Hepatocyte (in vitro differentiated cells): ENCODE measurements around the gene VPS45. TPM values are rescaled to one million over a fixed set of nuclear protein-coding genes. Genes with fewer than 3 reads are reported as not detected.

Experiments
- DNase-seq: peaks from one replicate; pipeline ENCODE4 v3.0.0-alpha.2; 2016; ENCODE audit warnings: low spot score
- H2AFZ ChIP-seq: fragments of 200-600 bp; sonication (generic); 2 replicates; pipeline ENCODE4 v1.6.0; 2016; ENCODE audit warnings: antibody characterized with exemption, mild to moderate bottlenecking
- H3K27ac ChIP-seq: fragments of 200-600 bp; sonication (generic); 2 replicates; pipeline ENCODE4 v1.5.1; 2016; ENCODE audit warnings: mild to moderate bottlenecking
- H3K27me3 ChIP-seq: fragments of 200-600 bp; sonication (generic); 2 replicates; pipeline ENCODE4 v1.6.1; 2016
- H3K36me3 ChIP-seq: fragments of 200-600 bp; sonication (generic); replicated peaks from 2 replicates; pipeline ENCODE4 v1.5.1; 2016; ENCODE audit warnings: low read depth; ENCODE audit not compliant: insufficient read depth
- H3K4me1 ChIP-seq: fragments of 200-600 bp; sonication (generic); 2 replicates; pipeline ENCODE4 v1.5.1; 2016; ENCODE audit warnings: mild to moderate bottlenecking, moderate library complexity; ENCODE audit not compliant: insufficient read depth
- H3K4me2 ChIP-seq: fragments of 200-600 bp; sonication (generic); 2 replicates; pipeline ENCODE4 v1.6.0; 2016
- H3K4me3 ChIP-seq: fragments of 200-600 bp; sonication (generic); 2 replicates; pipeline ENCODE4 v1.5.1; 2016; ENCODE audit warnings: mild to moderate bottlenecking
- H3K79me2 ChIP-seq: fragments of 200-600 bp; sonication (generic); 2 replicates; pipeline ENCODE4 v1.6.0; 2017; ENCODE audit warnings: mild to moderate bottlenecking
- H3K9me2 ChIP-seq: fragments of 200-600 bp; sonication (generic); replicated peaks from 2 replicates; pipeline ENCODE4 v1.6.0; 2017; ENCODE audit warnings: mild to moderate bottlenecking; ENCODE audit not compliant: insufficient read depth
- H3K9me3 ChIP-seq: fragments of 200-600 bp; sonication (generic); 2 replicates; pipeline ENCODE4 v1.5.1; 2016; ENCODE audit warnings: low read depth, mild to moderate bottlenecking
- H4K20me1 ChIP-seq: fragments of 200-600 bp; sonication (generic); 2 replicates; pipeline ENCODE4 v1.6.0; 2016; ENCODE audit warnings: mild to moderate bottlenecking; ENCODE audit not compliant: insufficient read depth, poor library complexity, severe bottlenecking
- CTCF ChIP-seq: fragments of 200-600 bp; sonication (generic); IDR thresholded peaks from 2 replicates; pipeline ENCODE4 v1.5.1; 2016; ENCODE audit warnings: antibody characterized with exemption, mild to moderate bottlenecking; ENCODE audit not compliant: poor library complexity
- EZH2 ChIP-seq: fragments of 200-600 bp; sonication (generic); IDR thresholded peaks from 2 replicates; pipeline ENCODE4 v1.6.1; 2016; ENCODE audit warnings: antibody characterized with exemption, mild to moderate bottlenecking, borderline replicate concordance
- EZH2phosphoT487 ChIP-seq: fragments of 200-600 bp; sonication (generic); IDR thresholded peaks from one replicate; pipeline ENCODE4 v1.6.1; 2018; ENCODE audit warnings: antibody characterized with exemption, mild to moderate bottlenecking, low read depth, moderate library complexity; ENCODE audit not compliant: unreplicated experiment, severe bottlenecking
- WGBS: methylation state at CpG from one replicate; pipeline ENCODE4 v1.1.6; 2016; ENCODE audit warnings: low lambda C conversion rate; ENCODE audit errors: missing lambda C conversion rate; 5-methylcytosine and 5-hydroxymethylcytosine counted together
- polyA plus RNA-seq: library from polyadenylated mRNA; unstranded; fragments of >200 nt; fragmentation: Nextera tagmentation; extraction: Ambion mirVana; gene quantifications from 2 replicates; pipeline ENCODE4 v1.2.1, GENCODE V29; 2016
- total RNA-seq: library from RNA; depleted of rRNA; stranded (reverse); fragments of >200 nt; gene quantifications from 2 replicates; pipeline ENCODE4 v1.2.3, GENCODE V29; 2014

Gene VPS45
- total and polyA plus RNA-seq, 2 experiments from 2014 or later = 23.8 to 37.1 TPM

GRCh38 chr1:150061632-150062101, 5.9 kb upstream of the VPS45 start:
- Histone ChIP-seq H3K4me1 (peaks cover 4% of the 10 kb centered on the region), H3K9me2 (no peaks in the 10 kb centered on the region), H3K4me2 (no peak overlapping the region), H3K79me2 (peaks cover 19% of the 10 kb centered on the region), H3K4me3 (no peak overlapping the region), H4K20me1 (no peaks in the 10 kb centered on the region), H3K9me3 (no peaks in the 10 kb centered on the region), H2AFZ (no peak overlapping the region), H3K27me3 (no peaks in the 10 kb centered on the region), H3K36me3 (no peaks in the 10 kb centered on the region), H3K27ac (no peak overlapping the region)
- WGBS = 77% methylated on average over 3 of the region's 3 CpGs
- TF ChIP-seq EZH2 = no peak
- no peak for TF ChIP-seq CTCF
- no peak for TF ChIP-seq EZH2phosphoT487
- peak; percentile 9 for DNase-seq

- H3K9me3 ChIP-seq = no peaks in the 10 kb centered on the region
- H3K27ac ChIP-seq = no peak overlapping the region
- H2AFZ ChIP-seq = no peak overlapping the region
- H3K4me1 ChIP-seq = peaks cover 4% of the 10 kb centered on the region
- no peak overlapping the region for H3K4me2 ChIP-seq
- H3K4me3 ChIP-seq = no peak overlapping the region
- H3K9me2 ChIP-seq = no peaks in the 10 kb centered on the region
- H3K79me2 ChIP-seq = peaks cover 19% of the 10 kb centered on the region
- TF ChIP-seq EZH2 = no peak
- TF ChIP-seq EZH2phosphoT487 = no peak
- no peak for TF ChIP-seq CTCF
- no peaks in the 10 kb centered on the region for H3K36me3 ChIP-seq
- DNase-seq = no peak
- 93% methylated on average over 4 of the region's 4 CpGs for WGBS
- no peaks in the 10 kb centered on the region for H4K20me1 ChIP-seq
- H3K27me3 ChIP-seq = no peaks in the 10 kb centered on the region
Observed at GRCh38 chr1:150062113-150062512, 5.5 kb upstream of the VPS45 start.

GRCh38 chr1:150065184-150065871, 2.2 kb upstream of the VPS45 start:
- Histone ChIP-seq H3K79me2 (peaks cover 31% of the 10 kb centered on the region), H3K4me2 (peak overlapping the region; percentile 77), H3K27me3 (no peaks in the 10 kb centered on the region), H3K9me2 (no peaks in the 10 kb centered on the region), H2AFZ (no peak overlapping the region), H3K4me1 (peaks cover 11% of the 10 kb centered on the region), H3K36me3 (no peaks in the 10 kb centered on the region), H4K20me1 (no peaks in the 10 kb centered on the region), H3K4me3 (no peak overlapping the region), H3K9me3 (no peaks in the 10 kb centered on the region), H3K27ac (no peak overlapping the region)
- no peak for TF ChIP-seq EZH2
- no peak for TF ChIP-seq EZH2phosphoT487
- TF ChIP-seq CTCF = no peak
- DNase-seq = no peak
- WGBS = 95% methylated on average over 5 of the region's 5 CpGs

GRCh38 chr1:150066328-150066727, 1.2 kb upstream of the VPS45 start:
- Histone ChIP-seq H3K36me3 (no peaks in the 10 kb centered on the region), H3K27me3 (no peaks in the 10 kb centered on the region), H3K27ac (peak overlapping the region; percentile 97), H3K9me2 (no peaks in the 10 kb centered on the region), H3K4me3 (peak overlapping the region; percentile 68), H3K4me1 (peaks cover 11% of the 10 kb centered on the region), H3K9me3 (no peaks in the 10 kb centered on the region), H3K79me2 (peaks cover 31% of the 10 kb centered on the region), H3K4me2 (peak overlapping the region; percentile 77), H4K20me1 (no peaks in the 10 kb centered on the region), H2AFZ (peak overlapping the region; percentile 88)
- TF ChIP-seq EZH2phosphoT487 (no peak), EZH2 (no peak), CTCF (no peak)
- no peak for DNase-seq
